Naive thymus-derived CD8-positive, alpha-beta T cell (primary cell): ENCODE data around the gene OTX1. TPM values are rescaled to one million over a fixed set of nuclear protein-coding genes. Genes with fewer than 3 reads are reported as not detected.

Experiments
- ATAC-seq, 2 donors: fragments of 150-1000 bp; cut with Tn5 transposase in 1 of 2; sonication (Bioruptor Pico), chemical (Tn5 transposase) in 1 of 2; 1 replicate in 1 of 2; 2 replicates in 1 of 2; pipeline ENCODE4 v1.10.0; 2021; ENCODE audit warnings: mild to moderate bottlenecking in 2 of 2, moderate library complexity in 2 of 2
- POLR2A ChIA-PET: fragments of 350-600 bp; sonication (Branson Sonifier 250); formaldehyde crosslinking; loops from one replicate; lab custom pipeline; 2021; ENCODE audit warnings: antibody characterized with exemption; lab: Charles Lee
- DNase-seq, 10 donors: peaks; one replicate each; pipeline versions ENCODE4 v3.0.0 to v3.0.0-alpha.2; 2020 to 2022
- H3K27ac Mint-ChIP-seq, 10 donors: one replicate each; pipeline ENCODE4 v1.8.0; 2020 to 2022; ENCODE audit warnings: mild to moderate bottlenecking in 10 of 10, mixed read lengths in 10 of 10, moderate library complexity in 4 of 10, inconsistent platforms in 1 of 10
- H3K27me3 Mint-ChIP-seq, 5 donors: one replicate each; pipeline ENCODE4 v1.8.0; 2021 to 2022; ENCODE audit warnings: mixed read lengths in 5 of 5
- H3K36me3 Mint-ChIP-seq, 3 donors: one replicate each; pipeline ENCODE4 v1.8.0; 2020 to 2022; ENCODE audit warnings: mixed read lengths in 3 of 3, mild to moderate bottlenecking in 2 of 3, inconsistent platforms in 1 of 3
- H3K4me1 Mint-ChIP-seq, 4 donors: one replicate each; pipeline ENCODE4 v1.8.0; 2021 to 2022; ENCODE audit warnings: mixed read lengths in 4 of 4
- H3K4me3 Mint-ChIP-seq, 10 donors: one replicate each; pipeline ENCODE4 v1.8.0; 2020 to 2022; ENCODE audit warnings: mild to moderate bottlenecking in 10 of 10, mixed read lengths in 10 of 10, moderate library complexity in 6 of 10, inconsistent platforms in 1 of 10
- H3K9me3 Mint-ChIP-seq, 9 donors: one replicate each; pipeline ENCODE4 v1.8.0; 2020 to 2022; ENCODE audit warnings: mixed read lengths in 9 of 9, mild to moderate bottlenecking in 3 of 9, inconsistent platforms in 1 of 9, moderate library complexity in 1 of 9
- polyA plus RNA-seq, 3 donors: library from polyadenylated mRNA; unstranded; fragments of 300-500 nt; fragmentation: Illumina TruSeq; gene quantifications; one replicate each; pipeline ENCODE4 v1.2.3, GENCODE V29; 2021
- total RNA-seq, 8 experiments: library from RNA in 2 of 8; stranded (reverse) in 2 of 8; gene quantifications; one replicate each; pipeline ENCODE4 v1.2.3 and lab custom pipeline; 2021 to 2026

The OTX1 gene
- total and polyA plus RNA-seq, 5 experiments from 2014 or later: not detected

GRCh38 chr2:63101954-63102353 lies 51.3 kb downstream of the OTX1 start:
- Mint-ChIP-seq H3K4me1 (no peaks in the 10 kb centered on the region), H3K27me3 (peaks cover 0 to 13% (median 6%) of the 10 kb centered on the region in 5 donors), H3K4me3 (no peak overlapping the region), H3K9me3 (peaks cover 26 to 65% (median 43%) of the 10 kb centered on the region in 9 donors), H3K36me3 (peaks cover 0 to 38% (median 10%) of the 10 kb centered on the region in 3 donors), H3K27ac (no peak overlapping the region)
- no peak for ATAC-seq
- no peak for DNase-seq
- POLR2A ChIA-PET: no interaction called here

- DNase-seq (no peak), ATAC-seq (no peak)
- Mint-ChIP-seq H3K36me3 (peaks cover 0 to 42% (median 10%) of the 10 kb centered on the region in 3 donors), H3K27me3 (peaks cover 0 to 13% (median 5%) of the 10 kb centered on the region in 5 donors), H3K4me1 (no peaks in the 10 kb centered on the region), H3K4me3 (no peak overlapping the region), H3K27ac (no peak overlapping the region), H3K9me3 (peaks cover 29 to 85% (median 48%) of the 10 kb centered on the region in 9 donors)
- POLR2A ChIA-PET: no interaction called here
Observed at GRCh38 chr2:63104482-63104881, 53.9 kb downstream of the OTX1 start.
